Measurements from ENCODE around the gene CTNND2. TPM values are rescaled to one million over a fixed set of nuclear protein-coding genes. Genes with fewer than 3 reads are reported as not detected.

CTNND2 gene
- total and polyA plus RNA-seq, 5 donors from 2014 or later: not detected

GRCh38 chr5:11482011-11482410, 422.2 kb downstream of the CTNND2 start:
- H3K27ac Mint-ChIP-seq: no peak overlapping the region

GRCh38 chr5:11477786-11478185, 426.5 kb downstream of the CTNND2 start:
- H3K9me3 ChIP-seq (ENCODE audit: control insufficient read depth in 2 of 2, low read length in 2 of 2): no peaks in the 10 kb centered on the region
- Mint-ChIP-seq H3K4me1 (no peaks in the 10 kb centered on the region), H3K36me3 (no peaks in the 10 kb centered on the region), H3K27me3 (peaks cover 5% of the 10 kb centered on the region), H3K4me3 (no peak overlapping the region), H3K9me3 (peaks cover 0 to 5% (median 2%) of the 10 kb centered on the region in 7 donors), H3K27ac (no peak overlapping the region)
- DNase-seq (no peak), ATAC-seq (ENCODE audit: low read depth in 2 of 2) (no peak)
- H3K27ac ChIP-seq (ENCODE audit: insufficient read depth, low read length, poor library complexity, severe bottlenecking): no peak overlapping the region
- H3K36me3 ChIP-seq (ENCODE audit: control insufficient read depth, insufficient read depth, low read length): no peaks in the 10 kb centered on the region
- no peaks in the 10 kb centered on the region for H3K27me3 ChIP-seq (ENCODE audit: control insufficient read depth, insufficient read depth, low read length)
- H3K4me3 ChIP-seq (ENCODE audit: low read depth, low read length): no peak overlapping the region
- H3K4me1 ChIP-seq (ENCODE audit: control insufficient read depth, insufficient read depth, low read length, poor library complexity, severe bottlenecking): no peaks in the 10 kb centered on the region

More at GRCh38 chr5:11482011-11482410, 422.2 kb downstream of the CTNND2 start:
- Mint-ChIP-seq H3K36me3 (no peaks in the 10 kb centered on the region), H3K27me3 (peaks cover 5% of the 10 kb centered on the region), H3K4me1 (no peaks in the 10 kb centered on the region), H3K4me3 (no peak overlapping the region), H3K9me3 (peaks cover 0 to 5% (median 2%) of the 10 kb centered on the region in 7 donors)
- Histone ChIP-seq H3K9me3 (ENCODE audit: control insufficient read depth in 2 of 2, low read length in 2 of 2) (no peaks in the 10 kb centered on the region), H3K27ac (ENCODE audit: insufficient read depth, low read length, poor library complexity, severe bottlenecking) (no peak overlapping the region), H3K4me1 (ENCODE audit: control insufficient read depth, insufficient read depth, low read length, poor library complexity, severe bottlenecking) (no peaks in the 10 kb centered on the region), H3K36me3 (ENCODE audit: control insufficient read depth, insufficient read depth, low read length) (no peaks in the 10 kb centered on the region), H3K4me3 (ENCODE audit: low read depth, low read length) (no peak overlapping the region), H3K27me3 (ENCODE audit: control insufficient read depth, insufficient read depth, low read length) (no peaks in the 10 kb centered on the region)
- ATAC-seq (ENCODE audit: low read depth in 2 of 2) (no peak), DNase-seq (no peak)

GRCh38 chr5:11476866-11477265, 427.4 kb downstream of the CTNND2 start:
- H3K27ac Mint-ChIP-seq: no peak overlapping the region
- no peaks in the 10 kb centered on the region for H3K27me3 Mint-ChIP-seq
- no peaks in the 10 kb centered on the region for H3K4me1 Mint-ChIP-seq
- H3K9me3 Mint-ChIP-seq: peaks cover 0 to 5% (median 0%) of the 10 kb centered on the region in 7 donors
- Histone ChIP-seq H3K9me3 (ENCODE audit: control insufficient read depth in 2 of 2, low read length in 2 of 2) (no peaks in the 10 kb centered on the region), H3K36me3 (ENCODE audit: control insufficient read depth, insufficient read depth, low read length) (no peaks in the 10 kb centered on the region), H3K27ac (ENCODE audit: insufficient read depth, low read length, poor library complexity, severe bottlenecking) (no peak overlapping the region), H3K27me3 (ENCODE audit: control insufficient read depth, insufficient read depth, low read length) (no peaks in the 10 kb centered on the region), H3K4me3 (ENCODE audit: low read depth, low read length) (no peak overlapping the region), H3K4me1 (ENCODE audit: control insufficient read depth, insufficient read depth, low read length, poor library complexity, severe bottlenecking) (no peaks in the 10 kb centered on the region)
- H3K4me3 Mint-ChIP-seq: no peak overlapping the region
- DNase-seq: no peak
- no peak for ATAC-seq (ENCODE audit: low read depth in 2 of 2)
- H3K36me3 Mint-ChIP-seq: no peaks in the 10 kb centered on the region

- Histone ChIP-seq H3K4me3 (ENCODE audit: low read depth, low read length) (no peak overlapping the region), H3K4me1 (ENCODE audit: control insufficient read depth, insufficient read depth, low read length, poor library complexity, severe bottlenecking) (no peaks in the 10 kb centered on the region), H3K9me3 (ENCODE audit: control insufficient read depth in 2 of 2, low read length in 2 of 2) (no peaks in the 10 kb centered on the region), H3K27me3 (ENCODE audit: control insufficient read depth, insufficient read depth, low read length) (no peaks in the 10 kb centered on the region), H3K27ac (ENCODE audit: insufficient read depth, low read length, poor library complexity, severe bottlenecking) (no peak overlapping the region), H3K36me3 (ENCODE audit: control insufficient read depth, insufficient read depth, low read length) (no peaks in the 10 kb centered on the region)
- peaks cover 0 to 6% (median 3%) of the 10 kb centered on the region in 7 donors for H3K9me3 Mint-ChIP-seq
- H3K27me3 Mint-ChIP-seq: no peaks in the 10 kb centered on the region
- DNase-seq (no peak), ATAC-seq (ENCODE audit: low read depth in 2 of 2) (no peak)
- H3K27ac Mint-ChIP-seq: no peak overlapping the region
- no peaks in the 10 kb centered on the region for H3K36me3 Mint-ChIP-seq
- H3K4me1 Mint-ChIP-seq: no peaks in the 10 kb centered on the region
- H3K4me3 Mint-ChIP-seq: no peak overlapping the region
Measured at GRCh38 chr5:11468334-11469039, 435.8 kb downstream of the CTNND2 start.

- H3K27me3 Mint-ChIP-seq: no peaks in the 10 kb centered on the region
- Histone ChIP-seq H3K27ac (ENCODE audit: insufficient read depth, low read length, poor library complexity, severe bottlenecking) (no peak overlapping the region), H3K27me3 (ENCODE audit: control insufficient read depth, insufficient read depth, low read length) (no peaks in the 10 kb centered on the region), H3K4me1 (ENCODE audit: control insufficient read depth, insufficient read depth, low read length, poor library complexity, severe bottlenecking) (no peaks in the 10 kb centered on the region), H3K36me3 (ENCODE audit: control insufficient read depth, insufficient read depth, low read length) (no peaks in the 10 kb centered on the region), H3K9me3 (ENCODE audit: control insufficient read depth in 2 of 2, low read length in 2 of 2) (no peaks in the 10 kb centered on the region), H3K4me3 (ENCODE audit: low read depth, low read length) (no peak overlapping the region)
- H3K4me3 Mint-ChIP-seq: no peak overlapping the region
- no peak for ATAC-seq (ENCODE audit: low read depth in 2 of 2)
- H3K9me3 Mint-ChIP-seq: peaks cover 0 to 6% (median 3%) of the 10 kb centered on the region in 7 donors
- DNase-seq: no peak
- no peaks in the 10 kb centered on the region for H3K36me3 Mint-ChIP-seq
- no peaks in the 10 kb centered on the region for H3K4me1 Mint-ChIP-seq
- no peak overlapping the region for H3K27ac Mint-ChIP-seq
Measured at GRCh38 chr5:11467588-11467987, 436.7 kb downstream of the CTNND2 start.

GRCh38 chr5:11459716-11460115, 444.5 kb downstream of the CTNND2 start:
- no peak for ATAC-seq (ENCODE audit: low read depth in 2 of 2)
- Mint-ChIP-seq H3K9me3 (peaks cover 0 to 3% (median 0%) of the 10 kb centered on the region in 7 donors), H3K4me1 (no peaks in the 10 kb centered on the region), H3K27ac (no peak overlapping the region), H3K36me3 (no peaks in the 10 kb centered on the region), H3K27me3 (no peaks in the 10 kb centered on the region), H3K4me3 (no peak overlapping the region)
- H3K4me1 ChIP-seq (ENCODE audit: control insufficient read depth, insufficient read depth, low read length, poor library complexity, severe bottlenecking): no peaks in the 10 kb centered on the region
- peaks cover 1% of the 10 kb centered on the region for H3K27me3 ChIP-seq (ENCODE audit: control insufficient read depth, insufficient read depth, low read length)
- no peaks in the 10 kb centered on the region for H3K9me3 ChIP-seq (ENCODE audit: control insufficient read depth in 2 of 2, low read length in 2 of 2)
- no peak overlapping the region for H3K27ac ChIP-seq (ENCODE audit: insufficient read depth, low read length, poor library complexity, severe bottlenecking)
- no peaks in the 10 kb centered on the region for H3K36me3 ChIP-seq (ENCODE audit: control insufficient read depth, insufficient read depth, low read length)
- no peak for DNase-seq
- H3K4me3 ChIP-seq (ENCODE audit: low read depth, low read length): no peak overlapping the region

- no peak for ATAC-seq (ENCODE audit: low read depth in 2 of 2)
- H3K27ac ChIP-seq (ENCODE audit: insufficient read depth, low read length, poor library complexity, severe bottlenecking): no peak overlapping the region
- DNase-seq: no peak
- H3K36me3 Mint-ChIP-seq: no peaks in the 10 kb centered on the region
- H3K9me3 ChIP-seq (ENCODE audit: control insufficient read depth in 2 of 2, low read length in 2 of 2): no peaks in the 10 kb centered on the region
- H3K4me3 Mint-ChIP-seq: no peak overlapping the region
- H3K27ac Mint-ChIP-seq: no peak overlapping the region
- no peaks in the 10 kb centered on the region for H3K4me1 ChIP-seq (ENCODE audit: control insufficient read depth, insufficient read depth, low read length, poor library complexity, severe bottlenecking)
- H3K4me3 ChIP-seq (ENCODE audit: low read depth, low read length): no peak overlapping the region
- H3K27me3 Mint-ChIP-seq: no peaks in the 10 kb centered on the region
- H3K36me3 ChIP-seq (ENCODE audit: control insufficient read depth, insufficient read depth, low read length): no peaks in the 10 kb centered on the region
- no peaks in the 10 kb centered on the region for H3K9me3 Mint-ChIP-seq
- no peaks in the 10 kb centered on the region for H3K4me1 Mint-ChIP-seq
- peaks cover 1% of the 10 kb centered on the region for H3K27me3 ChIP-seq (ENCODE audit: control insufficient read depth, insufficient read depth, low read length)
Measured at GRCh38 chr5:11455505-11455904, 448.7 kb downstream of the CTNND2 start.

- Mint-ChIP-seq H3K4me3 (no peak overlapping the region), H3K27me3 (no peaks in the 10 kb centered on the region), H3K9me3 (no peaks in the 10 kb centered on the region), H3K27ac (no peak overlapping the region), H3K4me1 (no peaks in the 10 kb centered on the region), H3K36me3 (no peaks in the 10 kb centered on the region)
- Histone ChIP-seq H3K27ac (ENCODE audit: insufficient read depth, low read length, poor library complexity, severe bottlenecking) (no peak overlapping the region), H3K27me3 (ENCODE audit: control insufficient read depth, insufficient read depth, low read length) (no peaks in the 10 kb centered on the region), H3K9me3 (ENCODE audit: control insufficient read depth in 2 of 2, low read length in 2 of 2) (no peaks in the 10 kb centered on the region), H3K4me3 (ENCODE audit: low read depth, low read length) (no peak overlapping the region), H3K4me1 (ENCODE audit: control insufficient read depth, insufficient read depth, low read length, poor library complexity, severe bottlenecking) (no peaks in the 10 kb centered on the region), H3K36me3 (ENCODE audit: control insufficient read depth, insufficient read depth, low read length) (no peaks in the 10 kb centered on the region)
- ATAC-seq (ENCODE audit: low read depth in 2 of 2) (no peak), DNase-seq (no peak)
Measured at GRCh38 chr5:11452852-11453251, 451.4 kb downstream of the CTNND2 start.
